Measurements from ENCODE around the gene SAP130. TPM values are rescaled to one million over a fixed set of nuclear protein-coding genes. Genes with fewer than 3 reads are reported as not detected.

SAP130 gene
- 14.2 TPM for total RNA-seq

- H3K36me3 ChIP-seq: peaks cover 0 to 6% of the 10 kb centered on the region in 2 donors
- H3K4me1 ChIP-seq: peaks cover 21% of the 10 kb centered on the region
- TF ChIP-seq POLR2A (IDR thresholded peaks at IDR 0.05) (peak in 1 of 2 donors; percentile 44), POLR2AphosphoS5 (IDR thresholded peaks at IDR 0.05; ENCODE audit: insufficient read depth in 1 of 2, low read depth in 1 of 2) (peak; percentile 57 to 80), CTCF (IDR thresholded peaks at IDR 0.05) (no peak)
- intact Hi-C loops (cut with DNase I): loop anchor here (5.0 kb wide), 1 partner anchor 64 kb away; the partner anchor contains the start of gene UGGT1
- H3K4me3 ChIP-seq: peak within 1 kb of the TSS; percentile 59 to 98
- peak; percentile 97 to 98 for DNase-seq (ENCODE audit: extremely low spot score in 2 of 2)
- H3K9me3 ChIP-seq: no peaks in the 10 kb centered on the region
- peak within 1 kb of the TSS; percentile 96 for H3K27ac ChIP-seq
- H3K27me3 ChIP-seq: no peaks in the 10 kb centered on the region
Measured at GRCh38 chr2:128027801-128028667, at the start of gene SAP130. Gene SAP130, minus strand, starts transcription at chr2:128028059. Its CDS starts 1,767 bp downstream, at chr2:128026292.

GRCh38 chr2:128076461-128077106, 48.7 kb upstream of the SAP130 start:
- Histone ChIP-seq H3K36me3 (no peaks in the 10 kb centered on the region), H3K9me3 (no peaks in the 10 kb centered on the region), H3K4me1 (no peaks in the 10 kb centered on the region), H3K27ac (no peak overlapping the region), H3K4me3 (no peak overlapping the region), H3K27me3 (no peaks in the 10 kb centered on the region)
- TF ChIP-seq POLR2A (IDR thresholded peaks at IDR 0.05): no peak
- TF ChIP-seq POLR2AphosphoS5 (IDR thresholded peaks at IDR 0.05; ENCODE audit: insufficient read depth in 1 of 2, low read depth in 1 of 2): no peak
- TF ChIP-seq CTCF (IDR thresholded peaks at IDR 0.05): no peak
- no peak for DNase-seq (ENCODE audit: extremely low spot score in 2 of 2)
- intact Hi-C loops (cut with DNase I): no loop called here

GRCh38 chr2:128073278-128073677, 45.4 kb upstream of the SAP130 start:
- intact Hi-C loops (cut with DNase I): no loop called here
- H3K4me1 ChIP-seq: no peaks in the 10 kb centered on the region

GRCh38 chr2:128069769-128070168, 41.9 kb upstream of the SAP130 start:
- no peaks in the 10 kb centered on the region for H3K27me3 ChIP-seq
- no peak overlapping the region for H3K27ac ChIP-seq
- DNase-seq (ENCODE audit: extremely low spot score in 2 of 2): no peak
- TF ChIP-seq CTCF (IDR thresholded peaks at IDR 0.05) (no peak), POLR2AphosphoS5 (IDR thresholded peaks at IDR 0.05; ENCODE audit: insufficient read depth in 1 of 2, low read depth in 1 of 2) (no peak), POLR2A (IDR thresholded peaks at IDR 0.05) (no peak)
- H3K4me3 ChIP-seq: no peak overlapping the region
- H3K9me3 ChIP-seq: no peaks in the 10 kb centered on the region
- intact Hi-C loops (cut with DNase I): no loop called here
- H3K36me3 ChIP-seq: no peaks in the 10 kb centered on the region
- no peaks in the 10 kb centered on the region for H3K4me1 ChIP-seq

More at GRCh38 chr2:128073278-128073677, 45.4 kb upstream of the SAP130 start:
- no peak for TF ChIP-seq CTCF (IDR thresholded peaks at IDR 0.05)
- TF ChIP-seq POLR2AphosphoS5 (IDR thresholded peaks at IDR 0.05; ENCODE audit: insufficient read depth in 1 of 2, low read depth in 1 of 2): no peak
- TF ChIP-seq POLR2A (IDR thresholded peaks at IDR 0.05): no peak
- no peaks in the 10 kb centered on the region for H3K36me3 ChIP-seq
- no peak overlapping the region for H3K27ac ChIP-seq
- no peak for DNase-seq (ENCODE audit: extremely low spot score in 2 of 2)
- H3K9me3 ChIP-seq: no peaks in the 10 kb centered on the region
- H3K4me3 ChIP-seq: no peak overlapping the region
- no peaks in the 10 kb centered on the region for H3K27me3 ChIP-seq
